Thyroid gland (tissue), 4 donors: ENCODE results near the gene RYR3. TPM values are rescaled to one million over a fixed set of nuclear protein-coding genes. Genes with fewer than 3 reads are reported as not detected.

Experiments
- DNase-seq, 2 donors: peaks; one replicate each; pipeline ENCODE4 v3.0.0-alpha.2; 2019
- H3K27ac ChIP-seq, 3 donors: fragments of 200-600 bp; sonication (generic); 1 replicate in 2 of 3; 2 replicates in 1 of 3; pipeline ENCODE4 v1.5.1; 2016 to 2019; ENCODE audit warnings: mild to moderate bottlenecking in 1 of 3, moderate library complexity in 1 of 3
- H3K27me3 ChIP-seq: fragments of 200-600 bp; sonication (generic); one replicate; pipeline ENCODE4 v1.5.1; 2019
- H3K36me3 ChIP-seq, 2 donors: fragments of 200-600 bp; sonication (generic); one replicate each; pipeline ENCODE4 v1.5.1; 2016 to 2019
- H3K4me1 ChIP-seq, 2 donors: fragments of 200-600 bp; sonication (generic); one replicate each; pipeline ENCODE4 v1.5.1; 2017 to 2019
- H3K4me3 ChIP-seq, 3 donors: fragments of 200-600 bp; sonication (generic); replicated peaks in 1 of 3; 1 replicate in 2 of 3; 2 replicates in 1 of 3; pipeline ENCODE4 v1.5.1; 2016; ENCODE audit warnings: mild to moderate bottlenecking in 1 of 3
- H3K9me3 ChIP-seq: fragments of 200-600 bp; sonication (generic); one replicate; pipeline ENCODE4 v1.5.1; 2017
- POLR2A ChIP-seq, 2 donors: fragments of 450-650 bp; IDR thresholded peaks; one replicate each; pipeline ENCODE4 v1.6.1; 2017; ENCODE audit warnings: antibody characterized with exemption in 2 of 2, mild to moderate bottlenecking in 2 of 2, moderate library complexity in 1 of 2
- WGBS, 2 donors: methylation state at CpG; one replicate each; pipeline ENCODE4 v1.1.5; 2017; 5-methylcytosine and 5-hydroxymethylcytosine counted together
- intact Hi-C: fragments of 100-400 bp; cut with DNase I; formaldehyde crosslinking; loops from one replicate; pipeline ENCODE4 v1.15.1; 2023
- total RNA-seq, 4 donors: library from RNA; depleted of rRNA; stranded (reverse); fragments of >200 nt; gene quantifications; one replicate each; pipeline ENCODE4 v1.2.3, GENCODE V29; 2016
- TF ChIP-seq, protein P1 (sequence below), 6 experiments: fragments of 200-600 bp in 3 of 6; fragments of 450-650 bp in 3 of 6; sonication (generic) in 3 of 6; IDR thresholded peaks; one replicate each; pipeline ENCODE4 v1.5.1; 2016 to 2019; ENCODE audit warnings: antibody characterized with exemption in 6 of 6, mild to moderate bottlenecking in 2 of 6, inconsistent platforms in 1 of 6, moderate library complexity in 1 of 6

RYR3 gene
- total RNA-seq, 4 donors from 2014 or later = 0.27 to 4.2 (median 0.34) TPM

DNA sequence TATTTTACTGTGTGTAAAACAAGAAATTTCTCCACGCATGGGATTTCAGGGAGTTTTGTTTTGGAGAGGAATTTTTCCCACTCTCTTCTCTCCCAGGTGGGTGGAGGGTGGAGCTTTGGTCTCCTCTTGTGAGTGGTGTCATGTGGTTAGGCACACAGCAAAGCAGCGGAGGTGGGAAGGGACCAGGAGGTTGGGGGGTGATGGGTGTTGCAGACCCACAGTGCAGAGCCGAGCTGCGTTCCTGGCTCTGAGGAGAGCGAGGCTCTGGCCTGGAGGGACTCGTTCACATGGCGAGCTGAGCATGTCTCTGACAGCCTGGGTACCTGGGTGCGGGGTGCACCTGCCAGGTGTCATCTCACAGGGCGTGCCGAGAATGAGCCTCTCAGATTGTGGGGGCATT, 87.8 kb downstream of the RYR3 start:
- Histone ChIP-seq H3K27me3 (no peaks in the 10 kb centered on the region), H3K4me3 (no peak overlapping the region), H3K9me3 (no peaks in the 10 kb centered on the region), H3K36me3 (no peaks in the 10 kb centered on the region), H3K27ac (no peak overlapping the region), H3K4me1 (no peaks in the 10 kb centered on the region)
- TF ChIP-seq, protein P1, sequence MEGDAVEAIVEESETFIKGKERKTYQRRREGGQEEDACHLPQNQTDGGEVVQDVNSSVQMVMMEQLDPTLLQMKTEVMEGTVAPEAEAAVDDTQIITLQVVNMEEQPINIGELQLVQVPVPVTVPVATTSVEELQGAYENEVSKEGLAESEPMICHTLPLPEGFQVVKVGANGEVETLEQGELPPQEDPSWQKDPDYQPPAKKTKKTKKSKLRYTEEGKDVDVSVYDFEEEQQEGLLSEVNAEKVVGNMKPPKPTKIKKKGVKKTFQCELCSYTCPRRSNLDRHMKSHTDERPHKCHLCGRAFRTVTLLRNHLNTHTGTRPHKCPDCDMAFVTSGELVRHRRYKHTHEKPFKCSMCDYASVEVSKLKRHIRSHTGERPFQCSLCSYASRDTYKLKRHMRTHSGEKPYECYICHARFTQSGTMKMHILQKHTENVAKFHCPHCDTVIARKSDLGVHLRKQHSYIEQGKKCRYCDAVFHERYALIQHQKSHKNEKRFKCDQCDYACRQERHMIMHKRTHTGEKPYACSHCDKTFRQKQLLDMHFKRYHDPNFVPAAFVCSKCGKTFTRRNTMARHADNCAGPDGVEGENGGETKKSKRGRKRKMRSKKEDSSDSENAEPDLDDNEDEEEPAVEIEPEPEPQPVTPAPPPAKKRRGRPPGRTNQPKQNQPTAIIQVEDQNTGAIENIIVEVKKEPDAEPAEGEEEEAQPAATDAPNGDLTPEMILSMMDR (IDR thresholded peaks at IDR 0.05) = no peak
- no peak for TF ChIP-seq POLR2A (IDR thresholded peaks at IDR 0.05)
- no peak for DNase-seq
- intact Hi-C loops = no loop called here
- 75 to 87% methylated on average over 10 of the region's 10 CpGs for WGBS, 2 donors

DNA sequence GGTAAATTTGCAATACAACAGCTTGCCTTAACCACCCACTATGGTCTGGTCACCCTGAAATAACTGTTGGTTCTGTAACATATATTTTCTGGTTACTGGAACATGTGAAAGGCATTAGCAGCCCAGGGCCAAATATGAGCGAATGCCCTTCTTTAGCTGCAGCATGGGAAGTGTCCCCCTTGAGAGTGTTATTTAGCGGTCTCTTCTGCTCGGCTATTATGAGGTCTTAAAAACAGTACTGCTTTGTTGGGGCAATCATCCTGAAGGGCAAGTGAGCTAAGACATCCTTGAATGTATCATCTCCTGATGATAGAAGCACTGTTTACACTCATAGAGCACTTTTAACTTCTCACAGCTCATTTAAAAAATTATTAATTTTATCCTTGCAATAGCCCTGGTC, 90.2 kb downstream of the RYR3 start:
- Histone ChIP-seq H3K27ac (no peak overlapping the region), H3K9me3 (no peaks in the 10 kb centered on the region), H3K27me3 (no peaks in the 10 kb centered on the region), H3K36me3 (no peaks in the 10 kb centered on the region), H3K4me1 (no peaks in the 10 kb centered on the region), H3K4me3 (no peak overlapping the region)
- TF ChIP-seq POLR2A (IDR thresholded peaks at IDR 0.05) = no peak
- TF ChIP-seq, protein P1 (IDR thresholded peaks at IDR 0.05) = no peak
- intact Hi-C loops = no loop called here
- DNase-seq = no peak
- WGBS, 2 donors = 79 to 84% methylated on average over 3 of the region's 3 CpGs

DNA sequence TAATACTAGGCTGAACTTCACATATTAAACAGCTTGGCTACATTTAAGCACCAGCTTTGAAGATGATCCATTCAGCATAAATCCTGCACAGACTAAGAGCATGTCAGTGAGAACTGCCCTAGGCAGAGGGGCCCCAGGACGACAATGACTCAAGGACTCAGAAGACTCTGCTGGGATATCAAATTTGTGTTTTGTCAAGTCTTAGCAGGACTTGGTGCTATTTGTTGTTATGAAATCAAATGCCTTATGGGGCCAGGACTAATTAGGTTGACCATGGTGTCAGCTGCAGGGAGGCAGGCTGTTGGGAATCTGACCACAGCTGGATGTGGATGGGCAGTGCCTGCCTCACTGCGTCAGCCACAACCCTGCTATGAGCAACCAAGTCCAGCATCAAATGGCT, 91.8 kb downstream of the RYR3 start:
- intact Hi-C loops = no loop called here
- DNase-seq = no peak
- no peaks in the 10 kb centered on the region for H3K27me3 ChIP-seq
- TF ChIP-seq POLR2A (IDR thresholded peaks at IDR 0.05) = no peak
- TF ChIP-seq, protein P1 (IDR thresholded peaks at IDR 0.05) = no peak
- H3K4me3 ChIP-seq = no peak overlapping the region
- H3K9me3 ChIP-seq = no peaks in the 10 kb centered on the region
- H3K4me1 ChIP-seq = no peaks in the 10 kb centered on the region
- H3K27ac ChIP-seq = no peak overlapping the region
- no peaks in the 10 kb centered on the region for H3K36me3 ChIP-seq
- WGBS, 2 donors = 85 to 87% methylated on average over 2 of the region's 2 CpGs

DNA sequence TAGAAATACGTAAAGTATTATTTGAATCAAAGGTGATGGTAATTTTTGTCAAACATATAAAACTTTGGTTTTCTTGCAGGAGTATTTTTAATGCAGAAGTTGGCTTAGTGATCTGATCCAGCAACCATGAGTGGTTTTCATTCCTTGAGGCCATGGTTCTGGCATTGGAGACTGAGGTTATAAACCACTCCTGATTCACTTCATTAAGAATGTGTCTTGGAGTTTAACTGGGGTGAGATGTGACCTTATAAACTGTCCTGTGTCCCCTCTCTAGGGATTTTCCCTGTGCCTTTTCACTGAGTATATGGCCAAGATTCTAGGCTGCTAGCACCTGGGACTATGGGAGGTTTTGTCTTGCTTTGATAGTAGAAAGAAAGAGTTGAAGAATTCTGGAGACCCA, 94.3 kb downstream of the RYR3 start:
- WGBS, 2 donors = 93 to 94% methylated on average over 1 of the region's 1 CpG
- TF ChIP-seq, protein P1 (IDR thresholded peaks at IDR 0.05) = no peak
- no peak for TF ChIP-seq POLR2A (IDR thresholded peaks at IDR 0.05)
- no peaks in the 10 kb centered on the region for H3K27me3 ChIP-seq
- DNase-seq = no peak
- no peaks in the 10 kb centered on the region for H3K9me3 ChIP-seq
- no peak overlapping the region for H3K27ac ChIP-seq
- H3K4me3 ChIP-seq = no peak overlapping the region
- intact Hi-C loops = no loop called here
- no peaks in the 10 kb centered on the region for H3K4me1 ChIP-seq
- H3K36me3 ChIP-seq = no peaks in the 10 kb centered on the region

DNA sequence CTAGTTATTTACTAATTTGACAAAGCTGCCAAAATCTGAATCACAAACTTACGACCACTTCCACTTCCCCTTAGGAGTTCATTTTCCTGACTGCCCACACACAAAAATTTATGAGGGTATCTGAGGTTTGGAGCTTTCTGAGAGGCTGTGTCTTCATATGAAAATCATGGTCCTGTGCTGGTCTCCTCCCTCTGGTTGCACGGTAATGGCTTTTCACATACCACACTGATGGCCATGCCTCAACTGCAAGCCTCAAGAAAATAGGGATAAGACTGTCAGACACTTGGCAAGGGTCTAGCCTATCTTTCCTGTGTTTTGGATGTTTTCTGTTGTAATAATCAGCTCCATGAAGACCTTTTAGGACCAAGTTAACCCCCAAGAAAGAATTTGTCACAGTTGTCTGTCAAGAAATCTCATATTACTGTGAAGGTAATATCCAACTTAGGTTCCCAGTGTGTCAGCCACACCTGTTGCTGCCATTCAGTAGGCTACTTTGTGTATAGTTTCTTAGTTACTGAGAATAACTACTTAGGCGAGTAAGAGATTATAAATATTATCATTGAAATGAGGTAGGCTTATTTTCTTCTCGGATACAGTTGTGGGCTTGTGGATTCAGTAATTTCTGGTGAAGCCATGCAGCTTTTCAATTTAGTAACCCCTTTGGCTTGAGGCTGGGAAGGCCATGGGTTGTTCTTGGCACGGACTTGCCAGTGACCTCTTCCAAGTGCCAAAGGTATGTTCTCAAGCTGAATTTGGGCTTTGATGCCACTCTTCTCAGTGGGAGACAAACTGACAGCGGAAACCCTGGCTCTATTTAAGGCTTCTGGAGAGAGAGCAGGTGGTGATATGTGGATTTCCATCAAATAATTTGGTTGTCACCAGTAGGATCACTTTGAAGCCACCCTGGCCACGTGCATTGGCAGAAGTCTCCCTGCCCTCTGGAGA, 101.1 kb downstream of the RYR3 start:
- H3K27ac ChIP-seq = no peak overlapping the region
- no peaks in the 10 kb centered on the region for H3K9me3 ChIP-seq
- intact Hi-C loops = no loop called here
- no peak for TF ChIP-seq POLR2A (IDR thresholded peaks at IDR 0.05)
- TF ChIP-seq, protein P1 (IDR thresholded peaks at IDR 0.05) = no peak
- no peaks in the 10 kb centered on the region for H3K4me1 ChIP-seq
- 86 to 94% methylated on average over 7 of the region's 7 CpGs for WGBS, 2 donors
- H3K4me3 ChIP-seq = no peak overlapping the region
- H3K36me3 ChIP-seq = no peaks in the 10 kb centered on the region
- DNase-seq = no peak
- H3K27me3 ChIP-seq = no peaks in the 10 kb centered on the region
